H1 (cell line): ENCODE measurements around the gene GJA5. TPM values are rescaled to one million over a fixed set of nuclear protein-coding genes. Genes with fewer than 3 reads are reported as not detected.

ENCODE experiments used
- CTCF ChIA-PET: fragments of 300-600 bp; sonication (Branson Sonifier 250); formaldehyde crosslinking; loops from one replicate; lab custom pipeline; 2021; ENCODE audit not compliant: partially characterized antibody; lab: Charles Lee
- POLR2A ChIA-PET: fragments of 300-600 bp; sonication (Branson Sonifier 250); formaldehyde crosslinking; loops from one replicate; lab custom pipeline; 2021; ENCODE audit warnings: inconsistent platforms; ENCODE audit not compliant: partially characterized antibody; lab: Charles Lee
- DNase-seq, 2 experiments: peaks; one replicate each; pipeline versions ENCODE4 v3.0.0 to v3.0.0-alpha.2; 2010 to 2022; ENCODE audit warnings: low spot score in 2 of 2, low read depth in 1 of 2, mixed read lengths in 1 of 2
- FAIRE-seq: peaks from 2 replicates; lab custom pipeline; 2011; peaks lifted over from hg19 to GRCh38; lab: Jason Lieb, UNC
- H2AFZ ChIP-seq: 2 replicates; pipeline ENCODE4 v1.8.1; 2012; ENCODE audit warnings: low read length, inconsistent platforms
- H2AK5ac ChIP-seq: 2 replicates; pipeline ENCODE4 v1.6.1; 2013; ENCODE audit warnings: low read depth, low read length
- H2BK120ac ChIP-seq: replicated peaks from 2 replicates; pipeline ENCODE3; 2013; ENCODE audit warnings: low read depth, low read length, inconsistent platforms
- H2BK12ac ChIP-seq: 2 replicates; pipeline ENCODE4 v1.6.1; 2013; ENCODE audit warnings: low read depth, low read length
- H2BK15ac ChIP-seq: 2 replicates; pipeline ENCODE4 v1.6.1; 2013; ENCODE audit warnings: low read length
- H2BK20ac ChIP-seq: 2 replicates; pipeline ENCODE4 v1.6.1; 2013; ENCODE audit warnings: low read length
- H2BK5ac ChIP-seq: 2 replicates; pipeline ENCODE4 v1.6.1; 2013; ENCODE audit warnings: low read depth, low read length
- H3K14ac ChIP-seq: 2 replicates; pipeline ENCODE4 v1.6.1; 2013; ENCODE audit warnings: inconsistent platforms; ENCODE audit not compliant: insufficient read length
- H3K18ac ChIP-seq: 2 replicates; pipeline ENCODE4 v1.6.1; 2013; ENCODE audit warnings: low read length; ENCODE audit errors: extremely low read depth
- H3K23ac ChIP-seq: 2 replicates; pipeline ENCODE4 v1.6.1; 2013; ENCODE audit warnings: inconsistent platforms; ENCODE audit not compliant: insufficient read length
- H3K23me2 ChIP-seq: 2 replicates; pipeline ENCODE4 v1.6.1; 2013; ENCODE audit warnings: low read depth, low read length
- H3K27ac ChIP-seq: 2 replicates; pipeline ENCODE4 v1.6.1; 2011; ENCODE audit warnings: low read depth, low read length, inconsistent platforms
- H3K27me3 ChIP-seq, 4 experiments: replicated peaks in 1 of 4; 1 replicate in 1 of 4; 2 replicates in 3 of 4; pipeline versions ENCODE4 v1.6.1 to v1.8.1; 2011 to 2013; ENCODE audit warnings: low read length in 3 of 4, mild to moderate bottlenecking in 3 of 4, inconsistent platforms in 2 of 4, mixed read lengths in 2 of 4, moderate library complexity in 1 of 4; ENCODE audit not compliant: control insufficient read depth in 3 of 4, insufficient read depth in 3 of 4; ENCODE audit errors: extremely low read depth in 1 of 4
- H3K36me3 ChIP-seq, 4 experiments: 2 replicates each; pipeline versions ENCODE4 v1.6.1 to v1.8.1; 2011 to 2013; ENCODE audit warnings: mild to moderate bottlenecking in 4 of 4, low read length in 3 of 4, moderate library complexity in 2 of 4, control low read depth in 1 of 4, inconsistent platforms in 1 of 4; ENCODE audit not compliant: insufficient read depth in 4 of 4, control insufficient read depth in 2 of 4
- H3K4ac ChIP-seq: replicated peaks from 2 replicates; pipeline ENCODE3; 2013; ENCODE audit warnings: low read length, low read depth, mixed read lengths, inconsistent platforms; ENCODE audit not compliant: insufficient read length
- H3K4me1 ChIP-seq, 4 experiments: replicated peaks in 1 of 4; 1 replicate in 1 of 4; 2 replicates in 3 of 4; pipeline versions ENCODE4 v1.6.1 to v1.8.1; 2011 to 2013; ENCODE audit warnings: low read length in 3 of 4, inconsistent platforms in 2 of 4, mixed read lengths in 1 of 4; ENCODE audit not compliant: insufficient read depth in 4 of 4, control insufficient read depth in 3 of 4
- H3K4me2 ChIP-seq, 2 experiments: 2 replicates each; pipeline versions ENCODE4 v1.6.1 to v1.8.1; 2011 to 2013; ENCODE audit warnings: low read depth in 2 of 2, low read length in 2 of 2, control low read depth in 1 of 2, inconsistent platforms in 1 of 2, mild to moderate bottlenecking in 1 of 2; ENCODE audit not compliant: insufficient read depth in 1 of 2
- H3K4me3 ChIP-seq, 4 experiments: fragments of 200-600, 300-600 bp in 1 of 4; sonication (generic), shearing (Covaris generic), sonication (Bioruptor Twin) in 1 of 4; 2 replicates each; pipeline versions ENCODE4 v1.5.1 to v1.8.1; 2011 to 2016; ENCODE audit warnings: low read length in 4 of 4, low read depth in 3 of 4, control low read depth in 2 of 4, inconsistent platforms in 2 of 4, mild to moderate bottlenecking in 2 of 4, mixed read lengths in 1 of 4, moderate library complexity in 1 of 4; ENCODE audit not compliant: insufficient read depth in 2 of 4; ENCODE audit errors: extremely low read depth in 1 of 4
- H3K56ac ChIP-seq: replicated peaks from 2 replicates; pipeline ENCODE3; 2013; ENCODE audit warnings: low read depth, mild to moderate bottlenecking, mixed read lengths, low read length, inconsistent platforms; ENCODE audit not compliant: insufficient read length
- H3K79me1 ChIP-seq: 2 replicates; pipeline ENCODE4 v1.6.1; 2013; ENCODE audit warnings: low read depth, low read length, control low read depth
- H3K79me2 ChIP-seq, 2 experiments: 2 replicates each; pipeline versions ENCODE4 v1.6.1 to v1.8.1; 2012 to 2013; ENCODE audit warnings: low read length in 2 of 2, mild to moderate bottlenecking in 2 of 2, inconsistent platforms in 1 of 2; ENCODE audit not compliant: insufficient read depth in 2 of 2, control insufficient read depth in 1 of 2
- H3K9ac ChIP-seq, 4 experiments: replicated peaks in 1 of 4; 1 replicate in 1 of 4; 2 replicates in 3 of 4; pipeline versions ENCODE4 v1.6.1 to v1.8.1; 2011 to 2013; ENCODE audit warnings: low read depth in 3 of 4, low read length in 3 of 4, control low read depth in 2 of 4, mild to moderate bottlenecking in 2 of 4, moderate library complexity in 2 of 4, inconsistent platforms in 1 of 4; ENCODE audit errors: extremely low read depth in 1 of 4
- H3K9me3 ChIP-seq, 2 experiments: 2 replicates each; pipeline versions ENCODE4 v1.6.1 to v1.8.1; 2012 to 2013; ENCODE audit warnings: mild to moderate bottlenecking in 2 of 2, moderate library complexity in 2 of 2, control low read depth in 1 of 2, inconsistent platforms in 1 of 2, low read depth in 1 of 2, low read length in 1 of 2, mixed read lengths in 1 of 2; ENCODE audit not compliant: insufficient read depth in 2 of 2
- H4K20me1 ChIP-seq, 2 experiments: replicated peaks in 1 of 2; 2 replicates each; pipeline versions ENCODE3 to v1.8.1; 2011 to 2013; ENCODE audit warnings: inconsistent platforms in 2 of 2, low read length in 2 of 2, mild to moderate bottlenecking in 1 of 2; ENCODE audit not compliant: insufficient read depth in 2 of 2, control insufficient read depth in 1 of 2
- H4K5ac ChIP-seq: 2 replicates; pipeline ENCODE4 v1.6.1; 2013; ENCODE audit warnings: low read length, low read depth, mixed read lengths, inconsistent platforms; ENCODE audit not compliant: insufficient read length
- H4K8ac ChIP-seq: 2 replicates; pipeline ENCODE4 v1.8.0; 2013; ENCODE audit warnings: mild to moderate bottlenecking, moderate library complexity, low read length, inconsistent platforms; ENCODE audit not compliant: insufficient read depth; ENCODE audit errors: extremely low read depth
- H4K91ac ChIP-seq: replicated peaks from 2 replicates; pipeline ENCODE3; 2013; ENCODE audit warnings: low read length, mixed read lengths, inconsistent platforms; ENCODE audit not compliant: insufficient read length
- NANOG ChIP-seq: IDR thresholded peaks from 2 replicates; pipeline ENCODE4 v1.6.1; 2011; ENCODE audit warnings: low read length, low read depth, mild to moderate bottlenecking, inconsistent platforms; ENCODE audit not compliant: insufficient read depth, poor library complexity, severe bottlenecking
- SIX5 ChIP-seq: IDR thresholded peaks from 2 replicates; pipeline ENCODE4 v1.6.1; 2011; ENCODE audit warnings: mild to moderate bottlenecking, low read depth, low read length
- TCF12 ChIP-seq: IDR thresholded peaks from 2 replicates; pipeline ENCODE4 v1.6.1; 2011; ENCODE audit warnings: low read depth, mild to moderate bottlenecking, low read length
- WGBS, 2 experiments: shearing (Covaris generic) in 1 of 2; methylation state at CpG; one replicate each; pipeline versions ENCODE4 v1.1.6 to v1.1.7; 2013 to 2015; ENCODE audit warnings: low lambda C conversion rate in 2 of 2, mixed read lengths in 2 of 2, inconsistent platforms in 1 of 2, low coverage in 1 of 2, missing lambda C conversion rate in 1 of 2; ENCODE audit not compliant: insufficient replicate concordance in 2 of 2, insufficient coverage in 1 of 2, insufficient read length in 1 of 2; ENCODE audit errors: extremely low coverage in 1 of 2, missing lambda C conversion rate in 1 of 2; 5-methylcytosine and 5-hydroxymethylcytosine counted together
- polyA plus RNA-seq, 7 experiments: library from polyadenylated mRNA; depleted of rRNA in 3 of 7; stranded (reverse) in 5 of 7; unstranded in 2 of 7; fragments of >200 nt in 5 of 7; fragments of 200-250 nt in 2 of 7; gene quantifications; 1 replicate in 5 of 7; 2 replicates in 1 of 7; 4 replicates in 1 of 7; pipeline versions ENCODE4 v1.2.1 to v1.2.3, GENCODE V29; 2011 to 2013; ENCODE audit warnings: missing spikeins in 2 of 7, mixed read lengths in 2 of 7
- total RNA-seq: library from RNA; stranded (reverse); fragmentation: NEBNext Ultra II Directional; extraction: Animal tissue kit (Norgen Biotek cat#: 25700); gene quantifications from 2 replicates; pipeline ENCODE4 v1.2.1, GENCODE V29; 2021

GJA5 gene
- total and polyA plus RNA-seq, 2 of the 8 experiments (the other 6 are each of a cell fraction or from before 2014, with no cell fraction given) = 1.2 to 2.7 TPM

DNA sequence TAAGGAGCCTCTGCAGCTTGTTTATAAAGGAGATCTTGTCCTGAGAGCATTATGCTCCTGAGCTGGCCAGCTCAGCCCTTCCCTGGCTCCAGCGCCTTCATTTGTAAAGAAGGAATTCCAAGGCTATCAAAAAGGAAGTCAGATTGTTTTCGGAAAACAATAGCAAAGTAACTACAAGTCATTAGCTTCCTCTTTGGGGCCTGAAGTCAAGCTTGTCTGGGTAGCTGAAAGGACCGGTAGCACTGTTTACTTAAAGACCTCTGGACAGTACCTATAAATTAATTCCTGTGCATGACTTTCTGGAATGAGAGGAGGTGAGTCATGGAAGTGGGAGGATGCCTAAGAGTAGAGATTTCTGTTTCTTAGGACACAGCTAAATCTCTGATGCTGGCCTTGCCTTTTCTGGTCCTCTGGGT, 20.7 kb upstream of the GJA5 start:
- DNase-seq = no peak
- Histone ChIP-seq H3K27me3 (no peaks in the 10 kb centered on the region; a peak in 1 of 7 replicates), H2BK20ac (0 out of 2 replicates have a peak overlapping the region, but pooled peaks have one; percentile 91), H2BK120ac (no peak overlapping the region), H4K20me1 (no peaks in the 10 kb centered on the region), H2BK12ac (0 out of 2 replicates have a peak overlapping the region, but pooled peaks have one; percentile 30), H3K4ac (no peak overlapping the region), H3K23ac (no peak overlapping the region), H4K8ac (no peak overlapping the region), H3K23me2 (no peaks in the 10 kb centered on the region), H3K9ac (no peak overlapping the region), H3K4me1 (peaks cover 0 to 5% (median 1%) of the 10 kb centered on the region in 4 experiments; a peak in 4 of 7 replicates), H3K36me3 (no peaks in the 10 kb centered on the region), H2BK5ac (no peak overlapping the region), H3K56ac (no peak overlapping the region), H3K4me2 (no peak overlapping the region), H2BK15ac (no peak overlapping the region), H3K14ac (no peak overlapping the region), H3K18ac (no peak overlapping the region), H4K5ac (no peak overlapping the region), H4K91ac (no peak overlapping the region), H3K79me2 (no peaks in the 10 kb centered on the region), H3K27ac (no peak overlapping the region), H3K9me3 (no peaks in the 10 kb centered on the region), H2AFZ (no peak overlapping the region), H3K79me1 (no peaks in the 10 kb centered on the region), H2AK5ac (no peak overlapping the region), H3K4me3 (no peak overlapping the region)
- TF ChIP-seq TCF12 = no peak
- no peak for TF ChIP-seq SIX5
- peak; percentile 32 for TF ChIP-seq NANOG
- ChIA-PET POLR2A (no interaction called here), CTCF (interaction anchor here (2.3 kb wide), 1 partner anchor 11 kb away, joined by 6 read pairs; no protein-coding TSS in a partner anchor)
- FAIRE-seq = peak; percentile 36
- WGBS, 2 experiments = 63% methylated on average over 3 of the region's 3 CpGs; no CpG with 5 or more reads in 1 of the 2 experiments
